Measurements from ENCODE around the gene PDE2A.

GRCh38 chr11:72720784-72721183 lies 46.6 kb upstream of the PDE2A start:
- TF ChIP-seq CTCF (IDR thresholded peaks at IDR 0.05), result no peak
- TF ChIP-seq POLR2A (IDR thresholded peaks at IDR 0.05), result no peak
- no peak for TF ChIP-seq EP300 (IDR thresholded peaks at IDR 0.05)
